DOHH2 (cell line): ENCODE measurements around the gene PRKN.

ENCODE experiments used
- H3F3A ChIP-seq: fragments of 200-600 bp; sonication (generic), shearing (Covaris generic); 2 replicates; pipeline ENCODE4 v1.6.0; 2016; ENCODE audit warnings: antibody characterized with exemption, mild to moderate bottlenecking; ENCODE audit not compliant: control insufficient read depth, insufficient read depth
- H3K27ac ChIP-seq: fragments of 200-600 bp; sonication (generic); 2 replicates; pipeline ENCODE4 v1.5.1; 2014; ENCODE audit warnings: low read depth, mild to moderate bottlenecking, low read length, moderate library complexity
- H3K27me3 ChIP-seq: fragments of 200-600 bp; sonication (generic); 2 replicates; pipeline ENCODE4 v1.6.1; 2014; ENCODE audit warnings: mild to moderate bottlenecking, low read length, mixed read lengths; ENCODE audit not compliant: control insufficient read depth
- H3K36me3 ChIP-seq: fragments of 200-600 bp; sonication (generic); 2 replicates; pipeline ENCODE4 v1.6.1; 2014; ENCODE audit warnings: mild to moderate bottlenecking, low read length, moderate library complexity, mixed read lengths; ENCODE audit not compliant: control insufficient read depth
- H3K4me1 ChIP-seq: fragments of 200-600 bp; sonication (generic); 2 replicates; pipeline ENCODE4 v1.6.1; 2014; ENCODE audit warnings: mild to moderate bottlenecking, low read length, mixed read lengths; ENCODE audit not compliant: control insufficient read depth
- H3K4me2 ChIP-seq: fragments of 200-600 bp; sonication (generic); 2 replicates; pipeline ENCODE4 v1.6.0; 2014; ENCODE audit warnings: mild to moderate bottlenecking, low read length, moderate library complexity
- H3K4me3 ChIP-seq: fragments of 200-600 bp; sonication (generic); 2 replicates; pipeline ENCODE4 v1.5.1; 2014; ENCODE audit warnings: mild to moderate bottlenecking, low read length, mixed read lengths
- H3K79me2 ChIP-seq: fragments of 200-600 bp; sonication (generic); 2 replicates; pipeline ENCODE4 v1.6.1; 2014; ENCODE audit warnings: mild to moderate bottlenecking, low read length, mixed read lengths; ENCODE audit not compliant: control insufficient read depth
- H3K9me2 ChIP-seq: fragments of 200-600 bp; sonication (generic); replicated peaks from 2 replicates; pipeline ENCODE4 v1.6.1; 2014; ENCODE audit warnings: mild to moderate bottlenecking, low read length, mixed read lengths; ENCODE audit not compliant: control insufficient read depth
- H3K9me3 ChIP-seq: fragments of 200-600 bp; sonication (generic); 2 replicates; pipeline ENCODE4 v1.6.1; 2014; ENCODE audit warnings: antibody characterized with exemption, low read length, mixed read lengths; ENCODE audit not compliant: control insufficient read depth, insufficient read depth
- H4K20me1 ChIP-seq: fragments of 200-600 bp; sonication (generic); 2 replicates; pipeline ENCODE4 v1.6.0; 2014; ENCODE audit warnings: low read depth, mild to moderate bottlenecking, antibody characterized with exemption, low read length, moderate library complexity; ENCODE audit not compliant: control insufficient read depth, insufficient read depth
- EZH2phosphoT487 ChIP-seq: fragments of 200-600 bp; sonication (generic); IDR thresholded peaks from 2 replicates; pipeline ENCODE4 v1.6.1; 2017; ENCODE audit warnings: borderline replicate concordance, mild to moderate bottlenecking, antibody characterized with exemption, low read length, moderate library complexity, mixed read lengths
- TF ChIP-seq, protein P1 (sequence below): fragments of 200-600 bp; sonication (generic); IDR thresholded peaks from one replicate; pipeline ENCODE4 v1.5.1; 2014; ENCODE audit warnings: antibody characterized with exemption, mild to moderate bottlenecking, low read depth, low read length; ENCODE audit not compliant: poor library complexity, severe bottlenecking

The PRKN gene

DNA sequence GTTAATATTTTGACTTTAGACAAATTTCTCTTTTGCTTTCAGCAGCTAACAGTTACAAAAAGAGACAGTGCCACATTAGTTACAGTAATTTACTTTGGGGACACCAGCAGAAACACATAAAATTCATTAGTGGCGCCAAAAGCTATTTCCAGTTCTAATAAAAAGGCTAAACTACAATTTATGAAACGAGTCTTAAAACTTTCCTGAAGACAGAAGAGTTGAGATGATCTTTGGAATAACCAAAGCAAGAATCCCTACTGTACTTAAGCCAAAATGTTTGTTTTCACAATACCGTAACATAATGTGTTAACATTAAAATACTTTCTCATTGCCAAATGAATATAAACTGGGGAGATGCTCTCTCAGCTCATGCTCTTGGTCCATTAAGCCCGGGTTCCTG is 1103.5 kb downstream of the PRKN start:
- Histone ChIP-seq H3K36me3 (no peaks in the 10 kb centered on the region), H3K27ac (no peak overlapping the region), H3F3A (no peaks in the 10 kb centered on the region), H3K4me1 (no peaks in the 10 kb centered on the region), H3K27me3 (no peaks in the 10 kb centered on the region), H3K79me2 (no peaks in the 10 kb centered on the region), H3K9me3 (no peaks in the 10 kb centered on the region), H3K9me2 (no peaks in the 10 kb centered on the region), H4K20me1 (no peaks in the 10 kb centered on the region), H3K4me3 (no peak overlapping the region), H3K4me2 (no peak overlapping the region)
- TF ChIP-seq EZH2phosphoT487, result no peak
- TF ChIP-seq, protein P1, sequence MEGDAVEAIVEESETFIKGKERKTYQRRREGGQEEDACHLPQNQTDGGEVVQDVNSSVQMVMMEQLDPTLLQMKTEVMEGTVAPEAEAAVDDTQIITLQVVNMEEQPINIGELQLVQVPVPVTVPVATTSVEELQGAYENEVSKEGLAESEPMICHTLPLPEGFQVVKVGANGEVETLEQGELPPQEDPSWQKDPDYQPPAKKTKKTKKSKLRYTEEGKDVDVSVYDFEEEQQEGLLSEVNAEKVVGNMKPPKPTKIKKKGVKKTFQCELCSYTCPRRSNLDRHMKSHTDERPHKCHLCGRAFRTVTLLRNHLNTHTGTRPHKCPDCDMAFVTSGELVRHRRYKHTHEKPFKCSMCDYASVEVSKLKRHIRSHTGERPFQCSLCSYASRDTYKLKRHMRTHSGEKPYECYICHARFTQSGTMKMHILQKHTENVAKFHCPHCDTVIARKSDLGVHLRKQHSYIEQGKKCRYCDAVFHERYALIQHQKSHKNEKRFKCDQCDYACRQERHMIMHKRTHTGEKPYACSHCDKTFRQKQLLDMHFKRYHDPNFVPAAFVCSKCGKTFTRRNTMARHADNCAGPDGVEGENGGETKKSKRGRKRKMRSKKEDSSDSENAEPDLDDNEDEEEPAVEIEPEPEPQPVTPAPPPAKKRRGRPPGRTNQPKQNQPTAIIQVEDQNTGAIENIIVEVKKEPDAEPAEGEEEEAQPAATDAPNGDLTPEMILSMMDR, result no peak

GRCh38 chr6:161622779-161623178 is 1104.8 kb downstream of the PRKN start:
- no peaks in the 10 kb centered on the region for H4K20me1 ChIP-seq
- no peaks in the 10 kb centered on the region for H3F3A ChIP-seq
- no peak overlapping the region for H3K4me3 ChIP-seq
- no peaks in the 10 kb centered on the region for H3K4me1 ChIP-seq
- no peak overlapping the region for H3K4me2 ChIP-seq
- no peak overlapping the region for H3K27ac ChIP-seq
- no peaks in the 10 kb centered on the region for H3K27me3 ChIP-seq
- H3K79me2 ChIP-seq, result no peaks in the 10 kb centered on the region
- H3K9me2 ChIP-seq, result no peaks in the 10 kb centered on the region
- TF ChIP-seq EZH2phosphoT487, result no peak
- TF ChIP-seq, protein P1, result no peak
- no peaks in the 10 kb centered on the region for H3K36me3 ChIP-seq
- no peaks in the 10 kb centered on the region for H3K9me3 ChIP-seq

DNA sequence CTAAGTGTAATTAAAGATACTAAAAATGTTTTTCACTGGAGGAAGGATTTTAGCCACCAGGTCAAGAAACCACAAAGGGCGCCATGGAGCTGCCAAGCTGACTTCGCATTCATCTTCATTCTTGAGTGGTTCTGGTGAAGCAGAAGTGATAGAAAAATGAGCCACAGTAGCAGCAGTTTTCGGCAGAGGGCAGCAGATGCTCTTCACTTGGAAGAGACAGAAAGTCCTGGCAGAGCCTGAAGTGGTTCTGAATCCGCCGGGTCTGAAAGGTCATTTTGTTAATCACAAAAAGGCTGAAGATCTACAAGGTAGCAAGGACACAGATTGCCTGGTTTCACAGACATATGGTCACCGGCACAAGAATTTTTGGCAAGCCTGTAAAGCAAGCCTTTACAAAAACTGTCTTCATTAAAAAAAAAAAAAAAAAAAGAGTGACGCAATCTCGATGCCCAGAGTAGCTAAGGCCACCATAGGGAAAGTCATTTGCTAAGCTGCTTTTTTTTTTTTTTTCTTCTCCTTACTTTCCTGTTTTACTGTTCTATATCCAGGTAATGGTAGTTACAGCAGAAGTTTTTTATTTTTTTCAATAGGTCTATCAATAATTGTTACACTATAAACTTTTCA is 1108.6 kb downstream of the PRKN start:
- TF ChIP-seq, protein P1, result no peak
- TF ChIP-seq EZH2phosphoT487, result no peak
- Histone ChIP-seq H4K20me1 (no peaks in the 10 kb centered on the region), H3K9me2 (no peaks in the 10 kb centered on the region), H3K27me3 (no peaks in the 10 kb centered on the region), H3K79me2 (no peaks in the 10 kb centered on the region), H3K36me3 (no peaks in the 10 kb centered on the region), H3K4me2 (no peak overlapping the region), H3F3A (no peaks in the 10 kb centered on the region), H3K27ac (no peak overlapping the region), H3K4me1 (no peaks in the 10 kb centered on the region), H3K9me3 (no peaks in the 10 kb centered on the region), H3K4me3 (no peak overlapping the region)
